GM23338 (cell line): ENCODE data around the gene OCEL1. TPM values are rescaled to one million over a fixed set of nuclear protein-coding genes. Genes with fewer than 3 reads are reported as not detected.
"Not testable (repeated sequence)": the region's sequence is repeated elsewhere in the genome, so short reads cannot be mapped to it uniquely, and the experiment has no call there.

Experiments
- ATAC-seq: fragments of 200-7000 bp; cut with Tn5 transposase; 3 replicates; pipeline ENCODE4 v1.9.1; 2020
- DNase-seq: peaks from one replicate; pipeline ENCODE4 v3.0.0-alpha.2; 2015; ENCODE audit warnings: low spot score
- H2AFZ ChIP-seq: fragments of 200-600 bp; sonication (generic); 2 replicates; pipeline ENCODE4 v1.8.0; 2016; ENCODE audit warnings: antibody characterized with exemption, mild to moderate bottlenecking, moderate library complexity
- H3F3A ChIP-seq: fragments of 200-600 bp; sonication (generic); replicated peaks from 2 replicates; pipeline ENCODE4 v1.8.0; 2017; ENCODE audit warnings: antibody characterized with exemption, mixed run types, low read depth
- H3K27ac ChIP-seq: fragments of 200-600 bp; sonication (generic); 2 replicates; pipeline ENCODE4 v1.6.1; 2016; ENCODE audit warnings: low read depth
- H3K27me3 ChIP-seq: fragments of 200-600 bp; sonication (generic); 2 replicates; pipeline ENCODE4 v1.8.0; 2016; ENCODE audit warnings: mild to moderate bottlenecking, mixed run types, moderate library complexity; ENCODE audit not compliant: insufficient read depth
- H3K36me3 ChIP-seq: fragments of 200-600 bp; sonication (generic); 2 replicates; pipeline ENCODE4 v1.8.0; 2016; ENCODE audit warnings: mild to moderate bottlenecking; ENCODE audit not compliant: insufficient read depth
- H3K4me1 ChIP-seq: fragments of 200-600 bp; sonication (generic); 2 replicates; pipeline ENCODE4 v1.8.0; 2016; ENCODE audit warnings: mild to moderate bottlenecking, moderate library complexity; ENCODE audit not compliant: insufficient read depth
- H3K4me2 ChIP-seq: fragments of 200-600 bp; sonication (generic); 2 replicates; pipeline ENCODE4 v1.7.1; 2017; ENCODE audit warnings: mixed run types
- H3K4me3 ChIP-seq: fragments of 200-600 bp; sonication (generic); 2 replicates; pipeline ENCODE4 v1.6.1; 2016; ENCODE audit warnings: mixed run types
- H3K79me2 ChIP-seq: fragments of 200-600 bp; sonication (generic); replicated peaks from 2 replicates; pipeline ENCODE4 v1.8.0; 2017; ENCODE audit warnings: mild to moderate bottlenecking; ENCODE audit not compliant: insufficient read depth
- H3K9me2 ChIP-seq: fragments of 200-600 bp; sonication (generic); 2 replicates; pipeline ENCODE4 v1.8.0; 2017; ENCODE audit not compliant: insufficient read depth
- H4K20me1 ChIP-seq: fragments of 200-600 bp; sonication (generic); replicated peaks from 2 replicates; pipeline ENCODE4 v1.8.0; 2017; ENCODE audit warnings: mild to moderate bottlenecking; ENCODE audit not compliant: insufficient read depth
- H3K27ac Mint-ChIP-seq: 2 replicates; pipeline ENCODE4 v1.8.0; 2020; ENCODE audit warnings: inconsistent platforms, mild to moderate bottlenecking, moderate library complexity, mixed read lengths
- H3K27me3 Mint-ChIP-seq: 3 replicates; pipeline ENCODE4 v1.8.0; 2022; ENCODE audit warnings: low read depth, mild to moderate bottlenecking, moderate library complexity, mixed read lengths, inconsistent platforms; ENCODE audit not compliant: insufficient read depth, poor library complexity
- H3K36me3 Mint-ChIP-seq: 3 replicates; pipeline ENCODE4 v1.8.0; 2021; ENCODE audit warnings: low read depth, mild to moderate bottlenecking, inconsistent platforms, moderate library complexity, mixed read lengths
- H3K4me1 Mint-ChIP-seq: 3 replicates; pipeline ENCODE4 v1.8.0; 2020; ENCODE audit warnings: mild to moderate bottlenecking, inconsistent platforms, mixed read lengths
- H3K4me3 Mint-ChIP-seq: 3 replicates; pipeline ENCODE4 v1.8.0; 2021; ENCODE audit warnings: moderate library complexity, mild to moderate bottlenecking, inconsistent platforms, mixed read lengths
- H3K9me3 Mint-ChIP-seq: 3 replicates; pipeline ENCODE4 v1.8.0; 2020; ENCODE audit warnings: moderate library complexity, mild to moderate bottlenecking, inconsistent platforms, mixed read lengths
- CREB1 ChIP-seq: fragments of 250-450 bp; sonication (Bioruptor Pico); IDR thresholded peaks from 2 replicates; pipeline ENCODE4 v1.5.0; 2020; ENCODE audit warnings: low read depth, mild to moderate bottlenecking, moderate library complexity
- EZH2phosphoT487 ChIP-seq: fragments of 200-600 bp; sonication (generic); IDR thresholded peaks from one replicate; pipeline ENCODE4 v1.8.1; 2018; ENCODE audit warnings: antibody characterized with exemption; ENCODE audit not compliant: unreplicated experiment
- JUNB ChIP-seq: IDR thresholded peaks from one replicate; pipeline ENCODE4 v1.6.1; 2016; ENCODE audit warnings: antibody characterized with exemption; ENCODE audit not compliant: unreplicated experiment
- POLR2AphosphoS5 ChIP-seq: IDR thresholded peaks from 2 replicates; pipeline ENCODE4 v1.6.1; 2016; ENCODE audit warnings: antibody characterized with exemption, low read depth
- ZNF331 ChIP-seq: fragments of 250-450 bp; sonication (Bioruptor Pico); IDR thresholded peaks from 2 replicates; pipeline ENCODE4 v1.5.0; 2020; ENCODE audit warnings: low read depth, mild to moderate bottlenecking, moderate library complexity
- polyA plus RNA-seq: library from polyadenylated mRNA; unstranded; fragments of >200 nt; fragmentation: Nextera tagmentation; extraction: Ambion mirVana; gene quantifications from 2 replicates; pipeline ENCODE4 v1.2.1, GENCODE V29; 2016
- total RNA-seq: library from RNA; depleted of rRNA; stranded (reverse); fragments of >200 nt; shearing (Covaris generic); gene quantifications from 2 replicates; pipeline ENCODE4 v1.2.3, GENCODE V29; 2014
- TF ChIP-seq, protein P1 (sequence below), 2 experiments: fragments of 200-600 bp in 1 of 2; sonication (generic) in 1 of 2; conservative IDR thresholded peaks; 2 replicates each; pipeline versions ENCODE4 v1.5.1 to v1.6.1; 2016 to 2017; ENCODE audit warnings: antibody characterized with exemption in 2 of 2, low read depth in 2 of 2, mild to moderate bottlenecking in 2 of 2, moderate library complexity in 1 of 2
- TF ChIP-seq, protein P2 (sequence below): IDR thresholded peaks from one replicate; pipeline ENCODE4 v1.6.1; 2018; ENCODE audit warnings: antibody characterized with exemption; ENCODE audit not compliant: unreplicated experiment

Gene OCEL1
- total and polyA plus RNA-seq, 2 experiments from 2014 or later: 12.7 to 47.4 TPM

DNA sequence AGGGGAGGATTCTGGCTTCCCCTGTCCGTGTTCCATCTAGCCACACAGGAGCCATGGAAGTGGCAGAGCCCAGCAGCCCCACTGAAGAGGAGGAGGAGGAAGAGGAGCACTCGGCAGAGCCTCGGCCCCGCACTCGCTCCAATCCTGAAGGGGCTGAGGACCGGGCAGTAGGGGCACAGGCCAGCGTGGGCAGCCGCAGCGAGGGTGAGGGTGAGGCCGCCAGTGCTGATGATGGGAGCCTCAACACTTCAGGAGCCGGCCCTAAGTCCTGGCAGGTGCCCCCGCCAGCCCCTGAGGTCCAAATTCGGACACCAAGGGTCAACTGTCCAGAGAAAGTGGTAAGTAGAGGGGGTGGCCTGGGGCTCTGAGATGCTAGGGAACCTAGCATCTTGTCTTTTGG, 42.7 kb downstream of the OCEL1 start:
- Mint-ChIP-seq H3K4me3 (peak overlapping the region; percentile 96), H3K27me3 (peaks cover 21% of the 10 kb centered on the region), H3K9me3 (peaks cover 6% of the 10 kb centered on the region; the same call in 2 of the 3 replicates), H3K4me1 (peaks cover 15% of the 10 kb centered on the region), H3K36me3 (peaks cover 34% of the 10 kb centered on the region), H3K27ac (no peak overlapping the region)
- ATAC-seq: no peak
- no peak for TF ChIP-seq POLR2AphosphoS5
- no peak overlapping the region for H3K4me2 ChIP-seq
- DNase-seq: no peak
- H3K4me1 ChIP-seq: 0 out of 2 replicates have a peak, but pooled peaks cover 5% of the 10 kb centered on the region
- H4K20me1 ChIP-seq: no peaks in the 10 kb centered on the region
- H2AFZ ChIP-seq: no peak overlapping the region
- H3K4me3 ChIP-seq: no peak overlapping the region; the same call in 1 of the 2 replicates
- H3K27me3 ChIP-seq: no peaks in the 10 kb centered on the region
- no peaks in the 10 kb centered on the region for H3K9me2 ChIP-seq
- H3F3A ChIP-seq: peaks cover 4% of the 10 kb centered on the region; the same call in 1 of the 2 replicates
- H3K79me2 ChIP-seq: peaks cover 12% of the 10 kb centered on the region; the same call in 1 of the 2 replicates
- H3K36me3 ChIP-seq: peaks cover 4% of the 10 kb centered on the region
- 0 out of 2 replicates have a peak overlapping the region, but pooled peaks have one; percentile 20 for H3K27ac ChIP-seq

DNA sequence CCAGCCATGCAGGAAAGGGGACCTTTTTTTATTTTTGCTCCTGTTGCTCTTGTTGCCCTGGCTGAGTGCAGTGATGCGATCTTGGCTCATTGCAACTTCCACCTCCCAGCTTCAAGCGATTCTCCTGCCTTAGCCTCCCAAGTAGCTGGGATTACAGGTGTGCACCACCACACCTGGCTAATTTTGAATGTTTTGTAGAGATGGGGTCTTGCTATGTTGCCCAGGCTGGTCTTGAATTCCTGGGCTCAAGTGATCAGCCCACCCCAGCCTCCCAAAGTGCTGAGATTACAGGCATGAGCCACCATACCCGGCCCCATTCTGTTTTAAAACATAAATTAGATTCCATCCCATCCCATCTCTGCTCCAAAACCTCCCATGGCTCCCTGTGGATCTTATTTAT, 48.9 kb downstream of the OCEL1 start:
- H3K4me1 ChIP-seq, H3K9me2 ChIP-seq, H3K4me3 Mint-ChIP-seq, H3K4me3 ChIP-seq, ATAC-seq, H3K9me3 Mint-ChIP-seq, H2AFZ ChIP-seq, H3K79me2 ChIP-seq, H3K27ac Mint-ChIP-seq, H3K27ac ChIP-seq, H3K27me3 Mint-ChIP-seq, H3K4me1 Mint-ChIP-seq, H3K27me3 ChIP-seq, H4K20me1 ChIP-seq, H3K4me2 ChIP-seq, DNase-seq: not testable (repeated sequence)
- peaks cover 70% of the 10 kb centered on the region for H3K36me3 Mint-ChIP-seq
- peaks cover 16% of the 10 kb centered on the region for H3K36me3 ChIP-seq
- H3F3A ChIP-seq: peaks cover 15% of the 10 kb centered on the region

DNA sequence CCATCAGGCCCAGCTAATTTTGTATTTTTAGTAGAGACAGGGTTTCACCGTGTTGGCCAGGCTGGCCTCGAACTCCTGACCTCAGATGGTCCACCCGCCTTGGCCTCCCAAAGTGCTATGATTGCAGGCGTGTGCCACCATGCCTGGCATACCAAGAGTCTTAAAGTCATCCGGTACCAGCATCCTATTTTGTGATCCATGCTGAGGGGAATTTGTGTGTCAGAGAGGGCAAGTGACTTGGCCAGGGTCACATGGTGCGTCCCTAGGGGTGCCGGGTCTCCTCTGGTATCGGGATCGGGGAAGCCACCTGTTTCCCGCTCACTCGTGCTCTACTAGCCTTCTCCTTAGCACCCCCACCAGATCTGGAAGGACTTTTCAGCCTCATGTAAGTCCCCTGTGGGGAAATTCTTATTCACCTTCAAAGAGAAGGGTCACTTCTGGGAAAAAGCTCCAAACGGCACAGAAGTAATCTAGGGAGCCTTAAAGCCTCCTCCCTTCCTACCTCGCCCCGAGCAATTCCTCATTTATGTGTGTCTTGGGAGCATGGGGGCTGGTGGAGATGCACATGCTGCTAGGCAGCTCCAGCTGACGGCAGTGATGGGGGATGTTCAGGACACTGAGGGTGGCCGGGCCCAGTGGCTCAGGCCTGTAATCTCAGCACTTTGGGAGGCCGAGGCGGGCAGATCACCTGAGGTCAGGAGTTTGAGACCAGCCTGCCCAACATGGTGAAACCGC, 49.6 kb downstream of the OCEL1 start:
- no peaks in the 10 kb centered on the region for H4K20me1 ChIP-seq
- no peak overlapping the region for H3K27ac Mint-ChIP-seq
- no peak overlapping the region for H2AFZ ChIP-seq
- peaks cover 62% of the 10 kb centered on the region for H3K36me3 Mint-ChIP-seq
- no peak overlapping the region for H3K4me3 Mint-ChIP-seq
- H3K27ac ChIP-seq: no peak overlapping the region
- no peaks in the 10 kb centered on the region for H3K9me3 Mint-ChIP-seq
- H3K4me1 Mint-ChIP-seq: no peaks in the 10 kb centered on the region
- ATAC-seq (no peak), DNase-seq (no peak)
- H3K36me3 ChIP-seq: peaks cover 12% of the 10 kb centered on the region
- TF ChIP-seq JUNB: no peak
- TF ChIP-seq, protein P1, sequence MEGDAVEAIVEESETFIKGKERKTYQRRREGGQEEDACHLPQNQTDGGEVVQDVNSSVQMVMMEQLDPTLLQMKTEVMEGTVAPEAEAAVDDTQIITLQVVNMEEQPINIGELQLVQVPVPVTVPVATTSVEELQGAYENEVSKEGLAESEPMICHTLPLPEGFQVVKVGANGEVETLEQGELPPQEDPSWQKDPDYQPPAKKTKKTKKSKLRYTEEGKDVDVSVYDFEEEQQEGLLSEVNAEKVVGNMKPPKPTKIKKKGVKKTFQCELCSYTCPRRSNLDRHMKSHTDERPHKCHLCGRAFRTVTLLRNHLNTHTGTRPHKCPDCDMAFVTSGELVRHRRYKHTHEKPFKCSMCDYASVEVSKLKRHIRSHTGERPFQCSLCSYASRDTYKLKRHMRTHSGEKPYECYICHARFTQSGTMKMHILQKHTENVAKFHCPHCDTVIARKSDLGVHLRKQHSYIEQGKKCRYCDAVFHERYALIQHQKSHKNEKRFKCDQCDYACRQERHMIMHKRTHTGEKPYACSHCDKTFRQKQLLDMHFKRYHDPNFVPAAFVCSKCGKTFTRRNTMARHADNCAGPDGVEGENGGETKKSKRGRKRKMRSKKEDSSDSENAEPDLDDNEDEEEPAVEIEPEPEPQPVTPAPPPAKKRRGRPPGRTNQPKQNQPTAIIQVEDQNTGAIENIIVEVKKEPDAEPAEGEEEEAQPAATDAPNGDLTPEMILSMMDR (conservative IDR thresholded peaks at IDR 0.05; ENCODE audit: low read depth in 2 of 2): no peak
- TF ChIP-seq CREB1: no peak
- TF ChIP-seq ZNF331 (CRISPR knock-in tag): no peak
- no peak for TF ChIP-seq EZH2phosphoT487
- TF ChIP-seq, protein P2, sequence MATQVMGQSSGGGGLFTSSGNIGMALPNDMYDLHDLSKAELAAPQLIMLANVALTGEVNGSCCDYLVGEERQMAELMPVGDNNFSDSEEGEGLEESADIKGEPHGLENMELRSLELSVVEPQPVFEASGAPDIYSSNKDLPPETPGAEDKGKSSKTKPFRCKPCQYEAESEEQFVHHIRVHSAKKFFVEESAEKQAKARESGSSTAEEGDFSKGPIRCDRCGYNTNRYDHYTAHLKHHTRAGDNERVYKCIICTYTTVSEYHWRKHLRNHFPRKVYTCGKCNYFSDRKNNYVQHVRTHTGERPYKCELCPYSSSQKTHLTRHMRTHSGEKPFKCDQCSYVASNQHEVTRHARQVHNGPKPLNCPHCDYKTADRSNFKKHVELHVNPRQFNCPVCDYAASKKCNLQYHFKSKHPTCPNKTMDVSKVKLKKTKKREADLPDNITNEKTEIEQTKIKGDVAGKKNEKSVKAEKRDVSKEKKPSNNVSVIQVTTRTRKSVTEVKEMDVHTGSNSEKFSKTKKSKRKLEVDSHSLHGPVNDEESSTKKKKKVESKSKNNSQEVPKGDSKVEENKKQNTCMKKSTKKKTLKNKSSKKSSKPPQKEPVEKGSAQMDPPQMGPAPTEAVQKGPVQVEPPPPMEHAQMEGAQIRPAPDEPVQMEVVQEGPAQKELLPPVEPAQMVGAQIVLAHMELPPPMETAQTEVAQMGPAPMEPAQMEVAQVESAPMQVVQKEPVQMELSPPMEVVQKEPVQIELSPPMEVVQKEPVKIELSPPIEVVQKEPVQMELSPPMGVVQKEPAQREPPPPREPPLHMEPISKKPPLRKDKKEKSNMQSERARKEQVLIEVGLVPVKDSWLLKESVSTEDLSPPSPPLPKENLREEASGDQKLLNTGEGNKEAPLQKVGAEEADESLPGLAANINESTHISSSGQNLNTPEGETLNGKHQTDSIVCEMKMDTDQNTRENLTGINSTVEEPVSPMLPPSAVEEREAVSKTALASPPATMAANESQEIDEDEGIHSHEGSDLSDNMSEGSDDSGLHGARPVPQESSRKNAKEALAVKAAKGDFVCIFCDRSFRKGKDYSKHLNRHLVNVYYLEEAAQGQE: no peak
- H3K4me3 ChIP-seq: no peak overlapping the region
- no peaks in the 10 kb centered on the region for H3K79me2 ChIP-seq
- peaks cover 9% of the 10 kb centered on the region for H3K27me3 Mint-ChIP-seq
- H3K27me3 ChIP-seq: no peaks in the 10 kb centered on the region
- H3F3A ChIP-seq: peaks cover 15% of the 10 kb centered on the region
- no peaks in the 10 kb centered on the region for H3K4me1 ChIP-seq
- no peaks in the 10 kb centered on the region for H3K9me2 ChIP-seq
- no peak overlapping the region for H3K4me2 ChIP-seq
